Stimulated activated CD4-positive, alpha-beta T cell treated with anti-CD3 and anti-CD28 coated beads, TNF-alpha, amount 100 ng/mL, for 4 hours (primary cell): ENCODE data around the gene CXXC4.

ENCODE experiments used
- DNase-seq, 3 experiments: peaks; one replicate each; pipeline ENCODE4 v3.0.0-alpha.2; 2020; ENCODE audit warnings: low read depth in 3 of 3

Gene CXXC4

GRCh38 chr4:104420766-104421165, 73.9 kb downstream of the CXXC4 start:
- no peak for DNase-seq
